ENCODE results near the gene SFT2D3. TPM values are rescaled to one million over a fixed set of nuclear protein-coding genes. Genes with fewer than 3 reads are reported as not detected.

Gene SFT2D3
- total RNA-seq, 1 experiment from 2014 or later = 3.1 TPM

- H4K20me1 ChIP-seq (ENCODE audit: insufficient read depth) = no peaks in the 10 kb centered on the region
- ATAC-seq (no peak), DNase-seq (ENCODE audit: low read depth, low spot score) (no peak)
- no TSS peak for BruUV-seq (replicated peaks)
- H3K9ac ChIP-seq (ENCODE audit: low read length) = no peak overlapping the region
- intact Hi-C loops (cut with micrococcal nuclease) = no loop called here
- H3K9me3 ChIP-seq (ENCODE audit: control insufficient read depth in 1 of 2, insufficient read depth in 1 of 2, low read depth in 1 of 2, low read length in 2 of 2) = no peaks in the 10 kb centered on the region; a peak in 1 of 4 replicates
- no peaks in the 10 kb centered on the region for H3K9me2 ChIP-seq (ENCODE audit: insufficient read depth)
- no peaks in the 10 kb centered on the region for H3K27me3 ChIP-seq (ENCODE audit: insufficient read depth, low read length)
- CTCF ChIA-PET = no interaction called here
- H3K4me3 ChIP-seq (replicated peaks in 1 of 2; ENCODE audit: low read depth in 1 of 2, low read length in 2 of 2) = no peak overlapping the region
- no peaks in the 10 kb centered on the region for H3K79me2 ChIP-seq (ENCODE audit: insufficient read depth, low read length)
- no peak overlapping the region for H3K27ac ChIP-seq (ENCODE audit: low read depth, low read length)
- no peak overlapping the region for H3K4me2 ChIP-seq (ENCODE audit: low read length)
- H2AFZ ChIP-seq (ENCODE audit: low read depth, low read length, poor library complexity, severe bottlenecking) = no peak overlapping the region
- TF ChIP-seq TCF7L2 (IDR thresholded peaks at IDR 0.05; ENCODE audit: borderline replicate concordance, extremely low read depth, insufficient read depth, insufficient read length) (no peak), FOSL1 (IDR thresholded peaks at IDR 0.05; ENCODE audit: low read depth) (no peak), CEBPB (IDR thresholded peaks at IDR 0.05; ENCODE audit: low read depth) (no peak), SIN3A (IDR thresholded peaks at IDR 0.05; ENCODE audit: low read depth) (no peak)
- H3K4me1 ChIP-seq (ENCODE audit: control insufficient read depth in 1 of 2, insufficient read depth in 2 of 2, low read length in 2 of 2) = peaks cover 0 to 8% of the 10 kb centered on the region in 2 experiments; a peak in 1 of 4 replicates
- RAD21 ChIA-PET (ENCODE audit: low non-redundant PET in 1 of 2, low total read pairs in 2 of 2, uncharacterized antibody in 2 of 2, unreplicated experiment in 2 of 2) = no interaction called here
- POLR2A ChIA-PET = no interaction called here
- no peaks in the 10 kb centered on the region for H3K36me3 ChIP-seq (ENCODE audit: control insufficient read depth in 1 of 2, insufficient read depth in 2 of 2, low read length in 2 of 2)
These were observed 36.4 kb upstream of the SFT2D3 start for GRCh38 chr2:127664895-127665225.

DNA sequence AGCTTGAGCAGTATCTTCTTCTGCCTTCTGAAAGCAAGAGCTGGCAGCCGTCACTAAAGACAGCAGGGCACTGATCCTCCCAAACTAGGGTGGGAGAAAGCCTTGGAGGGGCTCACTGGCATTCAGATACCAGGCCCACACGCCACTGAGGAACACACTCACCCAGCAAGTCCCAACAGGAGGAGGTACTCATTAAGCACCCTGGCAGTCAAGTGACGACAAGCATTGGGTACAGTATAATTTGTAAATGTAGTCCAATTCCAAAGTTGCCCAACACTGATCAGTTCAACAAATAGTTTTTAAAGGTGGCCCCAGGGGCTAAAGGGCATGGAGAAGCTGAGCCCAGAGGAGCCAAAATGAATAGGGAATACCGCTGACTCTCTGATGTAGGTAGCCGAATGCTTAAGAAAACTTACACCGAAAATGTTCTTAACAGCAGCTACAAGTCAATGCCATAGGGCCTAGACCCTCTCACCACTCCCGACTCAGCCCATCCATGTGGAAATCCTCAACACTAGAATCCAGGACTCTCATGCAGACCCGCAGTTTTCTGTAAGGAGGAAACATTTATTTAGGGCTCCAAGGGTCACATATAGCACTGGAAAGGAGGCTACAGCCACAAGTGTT, 35.9 kb upstream of the SFT2D3 start:
- H3K4me2 ChIP-seq (ENCODE audit: low read length) = no peak overlapping the region
- H3K27ac ChIP-seq (ENCODE audit: low read depth, low read length) = no peak overlapping the region
- no peak for DNase-seq (ENCODE audit: low read depth, low spot score)
- H4K20me1 ChIP-seq (ENCODE audit: insufficient read depth) = no peaks in the 10 kb centered on the region
- no peak overlapping the region for H3K4me3 ChIP-seq (replicated peaks in 1 of 2; ENCODE audit: low read depth in 1 of 2, low read length in 2 of 2)
- RAD21 ChIA-PET (ENCODE audit: low non-redundant PET in 1 of 2, low total read pairs in 2 of 2, uncharacterized antibody in 2 of 2, unreplicated experiment in 2 of 2) = no interaction called here
- no TSS peak for BruUV-seq (replicated peaks)
- H3K36me3 ChIP-seq (ENCODE audit: control insufficient read depth in 1 of 2, insufficient read depth in 2 of 2, low read length in 2 of 2) = no peaks in the 10 kb centered on the region
- no peak for ATAC-seq
- CTCF ChIA-PET = no interaction called here
- H3K27me3 ChIP-seq (ENCODE audit: insufficient read depth, low read length) = no peaks in the 10 kb centered on the region
- no peaks in the 10 kb centered on the region for H3K9me2 ChIP-seq (ENCODE audit: insufficient read depth)
- intact Hi-C loops (cut with micrococcal nuclease) = no loop called here
- H3K79me2 ChIP-seq (ENCODE audit: insufficient read depth, low read length) = no peaks in the 10 kb centered on the region
- H3K4me1 ChIP-seq (ENCODE audit: control insufficient read depth in 1 of 2, insufficient read depth in 2 of 2, low read length in 2 of 2) = peaks cover 0 to 8% of the 10 kb centered on the region in 2 experiments; a peak in 1 of 4 replicates
- POLR2A ChIA-PET = no interaction called here
- no peak overlapping the region for H2AFZ ChIP-seq (ENCODE audit: low read depth, low read length, poor library complexity, severe bottlenecking)
- H3K9me3 ChIP-seq (ENCODE audit: control insufficient read depth in 1 of 2, insufficient read depth in 1 of 2, low read depth in 1 of 2, low read length in 2 of 2) = no peaks in the 10 kb centered on the region; a peak in 1 of 4 replicates
- no peak overlapping the region for H3K9ac ChIP-seq (ENCODE audit: low read length)
- TF ChIP-seq ZFX (IDR thresholded peaks at IDR 0.05) = no peak
- no peak for TF ChIP-seq CTCF (IDR thresholded peaks at IDR 0.05 in 2 of 3, conservative IDR thresholded peaks at IDR 0.05 in 1 of 3; ENCODE audit: borderline replicate concordance in 1 of 3, insufficient read depth in 1 of 3, low read depth in 2 of 3, low read length in 2 of 3)
- TF ChIP-seq JUND (IDR thresholded peaks at IDR 0.05) = no peak
- TF ChIP-seq CEBPB (IDR thresholded peaks at IDR 0.05; ENCODE audit: low read depth) = no peak
- no peak for TF ChIP-seq SP1 (IDR thresholded peaks at IDR 0.05; ENCODE audit: low read depth)
- TF ChIP-seq POLR2AphosphoS5 (IDR thresholded peaks at IDR 0.05; ENCODE audit: low read depth, low read length) = no peak
- no peak for TF ChIP-seq YY1 (IDR thresholded peaks at IDR 0.05; ENCODE audit: extremely low read depth, insufficient replicate concordance, low read depth, low read length)
- no peak for TF ChIP-seq SIN3A (IDR thresholded peaks at IDR 0.05; ENCODE audit: low read depth)

All from HCT116 (cell line).